ENCODE results near the gene IGFBP1.

DNA sequence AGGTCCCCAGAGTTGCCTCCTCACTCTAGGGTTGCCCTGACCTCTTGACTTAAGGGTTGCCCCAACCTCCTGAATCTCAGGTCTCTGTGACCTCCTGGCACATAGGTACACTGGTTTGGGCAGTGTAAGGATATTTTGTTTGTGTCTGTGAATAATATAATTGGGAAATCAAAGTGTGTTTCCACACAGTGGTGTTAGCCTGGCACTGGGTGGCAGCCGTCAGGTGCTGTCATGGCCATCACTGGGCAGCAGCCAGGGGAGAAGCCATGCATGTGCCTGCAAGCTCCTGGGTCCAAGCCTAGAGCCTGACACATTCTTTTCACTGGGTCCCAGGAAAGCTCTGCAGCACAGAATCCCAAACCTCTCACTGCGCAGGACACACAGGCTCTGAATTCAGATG, 11.8 kb upstream of the IGFBP1 start:
- TF ChIP-seq, protein P1, sequence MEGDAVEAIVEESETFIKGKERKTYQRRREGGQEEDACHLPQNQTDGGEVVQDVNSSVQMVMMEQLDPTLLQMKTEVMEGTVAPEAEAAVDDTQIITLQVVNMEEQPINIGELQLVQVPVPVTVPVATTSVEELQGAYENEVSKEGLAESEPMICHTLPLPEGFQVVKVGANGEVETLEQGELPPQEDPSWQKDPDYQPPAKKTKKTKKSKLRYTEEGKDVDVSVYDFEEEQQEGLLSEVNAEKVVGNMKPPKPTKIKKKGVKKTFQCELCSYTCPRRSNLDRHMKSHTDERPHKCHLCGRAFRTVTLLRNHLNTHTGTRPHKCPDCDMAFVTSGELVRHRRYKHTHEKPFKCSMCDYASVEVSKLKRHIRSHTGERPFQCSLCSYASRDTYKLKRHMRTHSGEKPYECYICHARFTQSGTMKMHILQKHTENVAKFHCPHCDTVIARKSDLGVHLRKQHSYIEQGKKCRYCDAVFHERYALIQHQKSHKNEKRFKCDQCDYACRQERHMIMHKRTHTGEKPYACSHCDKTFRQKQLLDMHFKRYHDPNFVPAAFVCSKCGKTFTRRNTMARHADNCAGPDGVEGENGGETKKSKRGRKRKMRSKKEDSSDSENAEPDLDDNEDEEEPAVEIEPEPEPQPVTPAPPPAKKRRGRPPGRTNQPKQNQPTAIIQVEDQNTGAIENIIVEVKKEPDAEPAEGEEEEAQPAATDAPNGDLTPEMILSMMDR (IDR thresholded peaks at IDR 0.05) = no peak
- no peak for TF ChIP-seq EZH2 (IDR thresholded peaks at IDR 0.05; ENCODE audit: borderline replicate concordance, insufficient read depth, low read depth, low read length, poor library complexity, severe bottlenecking)

Data from B cell (primary cell).